Body of pancreas (tissue), 4 donors: ENCODE measurements around the gene TNFAIP2.

Experiments used
- POLR2A ChIP-seq, 3 donors: fragments of 450-650 bp; IDR thresholded peaks; one replicate each; pipeline ENCODE4 v1.6.1; 2016; ENCODE audit warnings: antibody characterized with exemption in 3 of 3, mild to moderate bottlenecking in 2 of 3
- TF ChIP-seq, protein P1 (sequence below), 7 experiments: fragments of 450-650 bp in 4 of 7; fragments of 200-600 bp in 3 of 7; sonication (generic) in 3 of 7; IDR thresholded peaks; one replicate each; pipeline ENCODE4 v1.5.1; 2016 to 2019; ENCODE audit warnings: antibody characterized with exemption in 7 of 7

DNA sequence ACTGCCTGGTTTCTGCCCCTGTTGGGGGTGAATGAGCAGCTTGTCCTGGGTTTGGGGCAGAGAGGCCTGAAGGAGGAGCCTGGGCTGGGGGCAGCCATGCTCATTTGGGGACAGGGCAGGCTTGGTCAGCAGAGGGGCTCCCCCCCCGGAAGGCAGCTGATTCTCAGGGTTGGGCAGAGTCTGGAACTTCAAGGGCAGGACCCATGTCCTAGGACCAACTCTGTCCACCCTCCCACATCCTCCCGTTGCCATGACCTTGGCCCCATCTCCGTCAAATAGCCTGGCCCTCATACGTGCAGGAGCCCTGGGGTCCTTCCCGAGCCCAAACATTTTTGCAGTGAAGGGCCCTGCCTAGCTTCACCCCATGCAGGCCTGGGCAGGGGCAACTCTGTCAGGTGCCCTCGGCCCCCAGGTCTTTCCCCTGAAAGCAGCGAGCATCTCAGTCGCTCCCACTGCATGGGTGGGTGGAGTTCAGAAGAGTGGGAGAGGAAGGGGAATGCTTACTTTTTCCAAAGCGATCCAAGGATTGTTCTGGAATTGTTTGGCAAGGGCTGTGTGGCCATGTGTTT, 32.6 kb downstream of the TNFAIP2 start:
- TF ChIP-seq, protein P1, sequence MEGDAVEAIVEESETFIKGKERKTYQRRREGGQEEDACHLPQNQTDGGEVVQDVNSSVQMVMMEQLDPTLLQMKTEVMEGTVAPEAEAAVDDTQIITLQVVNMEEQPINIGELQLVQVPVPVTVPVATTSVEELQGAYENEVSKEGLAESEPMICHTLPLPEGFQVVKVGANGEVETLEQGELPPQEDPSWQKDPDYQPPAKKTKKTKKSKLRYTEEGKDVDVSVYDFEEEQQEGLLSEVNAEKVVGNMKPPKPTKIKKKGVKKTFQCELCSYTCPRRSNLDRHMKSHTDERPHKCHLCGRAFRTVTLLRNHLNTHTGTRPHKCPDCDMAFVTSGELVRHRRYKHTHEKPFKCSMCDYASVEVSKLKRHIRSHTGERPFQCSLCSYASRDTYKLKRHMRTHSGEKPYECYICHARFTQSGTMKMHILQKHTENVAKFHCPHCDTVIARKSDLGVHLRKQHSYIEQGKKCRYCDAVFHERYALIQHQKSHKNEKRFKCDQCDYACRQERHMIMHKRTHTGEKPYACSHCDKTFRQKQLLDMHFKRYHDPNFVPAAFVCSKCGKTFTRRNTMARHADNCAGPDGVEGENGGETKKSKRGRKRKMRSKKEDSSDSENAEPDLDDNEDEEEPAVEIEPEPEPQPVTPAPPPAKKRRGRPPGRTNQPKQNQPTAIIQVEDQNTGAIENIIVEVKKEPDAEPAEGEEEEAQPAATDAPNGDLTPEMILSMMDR (IDR thresholded peaks at IDR 0.05): no peak
- TF ChIP-seq POLR2A (IDR thresholded peaks at IDR 0.05): no peak
